Islet precursor cell (in vitro differentiated cells): ENCODE measurements around the gene TRIM49D2.
"Not testable (repeated sequence)": the region's sequence is repeated elsewhere in the genome, so short reads cannot be mapped to it uniquely, and the experiment has no call there.

ENCODE experiments used
- DNase-seq: peaks from one replicate; pipeline ENCODE4 v3.0.0-alpha.2; 2018

The TRIM49D2 gene

GRCh38 chr11:89923764-89924163, at the start of gene TRIM49D2:
TRIM49D2 (plus strand) TSS chr11:89924064; CDS start chr11:89926762, 2,698 bp downstream.
- not testable (repeated sequence) for DNase-seq

GRCh38 chr11:89877511-89877910, 46.4 kb upstream of the TRIM49D2 start:
- not testable (repeated sequence) for DNase-seq

- DNase-seq = not testable (repeated sequence)
Measured at GRCh38 chr11:89893245-89893644, 30.6 kb upstream of the TRIM49D2 start.

GRCh38 chr11:89900809-89901208, 23.1 kb upstream of the TRIM49D2 start:
- DNase-seq = not testable (repeated sequence)

GRCh38 chr11:89922195-89922660, 1.6 kb upstream of the TRIM49D2 start, which contains the start of gene TRIM49D1:
TRIM49D1 (minus strand) TSS chr11:89922245; CDS start chr11:89917710, 4,535 bp downstream.
- DNase-seq = peak; percentile 30

GRCh38 chr11:89960833-89961232, 37.0 kb downstream of the TRIM49D2 start:
- not testable (repeated sequence) for DNase-seq

GRCh38 chr11:89965737-89966136, 41.9 kb downstream of the TRIM49D2 start, which contains the start of gene TRIM64:
TRIM64 (plus strand) TSS chr11:89966037; CDS start chr11:89968504, 2,467 bp downstream.
- not testable (repeated sequence) for DNase-seq
